K562 (cell line): Measurements from ENCODE around the gene NPY5R. TPM values are rescaled to one million over a fixed set of nuclear protein-coding genes. Genes with fewer than 3 reads are reported as not detected.

Source experiments
- ATAC-seq: fragments of 200-7000 bp; cut with Tn5 transposase; 3 replicates; pipeline ENCODE4 v1.9.1; 2020; ENCODE audit warnings: moderate library complexity
- BruUV-seq: library from RNA; stranded (reverse); fragments of 400-500 nt; replicated peaks from 2 replicates; lab custom pipeline; 2021; lab: Mats Ljungman, UMichigan
- CTCF ChIA-PET: fragments of 300-600 bp; formaldehyde crosslinking; extraction: SDS; loops from one replicate; lab custom pipeline; 2021; ENCODE audit warnings: low intra/inter-chr PET ratio; lab: Yijun Ruan, JAX
- POLR2A ChIA-PET: fragments of 300-600, 350-650 bp; sonication (Branson Sonifier 250); formaldehyde crosslinking; extraction: SDS; loops from one replicate; lab custom pipeline; 2021; ENCODE audit warnings: antibody characterized with exemption, inconsistent platforms; lab: Yijun Ruan, JAX
- DNase-seq, 4 experiments: peaks; one replicate each; pipeline versions ENCODE4 v3.0.0 to v3.0.0-alpha.2; 2011 to 2018; ENCODE audit warnings: low spot score in 3 of 4, mixed read lengths in 3 of 4; ENCODE audit errors: extremely low read depth in 1 of 4
- FAIRE-seq: peaks from 2 replicates; lab custom pipeline; 2011; peaks lifted over from hg19 to GRCh38; lab: Jason Lieb, UNC
- H2AFZ ChIP-seq: 2 replicates; pipeline ENCODE4 v1.6.0; 2011; ENCODE audit warnings: low read depth, low read length, control low read depth, inconsistent platforms
- H3K27ac ChIP-seq: fragments of 200-600 bp; 3 replicates; pipeline ENCODE4 v1.8.0; 2011; ENCODE audit warnings: low read depth, mild to moderate bottlenecking, control low read depth, inconsistent platforms, low read length, moderate library complexity, mixed read lengths; ENCODE audit errors: extremely low read depth
- H3K27me3 ChIP-seq, 2 experiments: fragments of 300-600 bp in 1 of 2; 2 replicates in 1 of 2; 3 replicates in 1 of 2; pipeline versions ENCODE4 v1.6.0 to v1.8.0; 2011; ENCODE audit warnings: inconsistent platforms in 2 of 2, low read length in 2 of 2, mild to moderate bottlenecking in 1 of 2, mixed read lengths in 1 of 2, moderate library complexity in 1 of 2; ENCODE audit not compliant: control insufficient read depth in 2 of 2, insufficient read depth in 2 of 2
- H3K36me3 ChIP-seq: fragments of 300-600 bp; 3 replicates; pipeline ENCODE4 v1.8.0; 2011; ENCODE audit warnings: mild to moderate bottlenecking, low read length, inconsistent platforms; ENCODE audit not compliant: control insufficient read depth, insufficient read depth
- H3K4me1 ChIP-seq, 2 experiments: fragments of 200-600 bp in 1 of 2; replicated peaks in 1 of 2; 2 replicates in 1 of 2; 3 replicates in 1 of 2; pipeline versions ENCODE4 v1.5.1 to v1.8.0; 2011; ENCODE audit warnings: inconsistent platforms in 2 of 2, low read length in 2 of 2, mild to moderate bottlenecking in 1 of 2, mixed read lengths in 1 of 2, moderate library complexity in 1 of 2; ENCODE audit not compliant: control insufficient read depth in 2 of 2, insufficient read depth in 2 of 2
- H3K4me2 ChIP-seq: 2 replicates; pipeline ENCODE4 v1.6.1; 2011; ENCODE audit warnings: low read length, control low read depth, inconsistent platforms, mixed read lengths; ENCODE audit not compliant: insufficient read depth
- H3K4me3 ChIP-seq: fragments of 200-600 bp; sonication (generic), shearing (Covaris generic); 2 replicates; pipeline ENCODE4 v1.5.1; 2016; ENCODE audit warnings: control low read depth, inconsistent platforms
- H3K79me2 ChIP-seq: fragments of 200-600 bp; 3 replicates; pipeline ENCODE4 v1.8.0; 2011; ENCODE audit warnings: low read length, inconsistent platforms; ENCODE audit not compliant: control insufficient read depth, insufficient read depth
- H3K9ac ChIP-seq, 2 experiments: 2 replicates each; pipeline versions ENCODE4 v1.6.0 to v1.6.1; 2011; ENCODE audit warnings: low read depth in 2 of 2, low read length in 2 of 2, control low read depth in 1 of 2, inconsistent platforms in 1 of 2, mild to moderate bottlenecking in 1 of 2, mixed read lengths in 1 of 2; ENCODE audit not compliant: insufficient read depth in 1 of 2
- H3K9me1 ChIP-seq: one replicate; pipeline ENCODE4 v1.6.0; 2011; ENCODE audit warnings: inconsistent platforms, mild to moderate bottlenecking, low read length, moderate library complexity; ENCODE audit not compliant: control insufficient read depth, insufficient read depth
- H3K9me3 ChIP-seq: replicated peaks from 2 replicates; pipeline ENCODE4 v1.5.1; 2011; ENCODE audit warnings: low read depth, low read length, inconsistent platforms; ENCODE audit not compliant: control insufficient read depth, insufficient read depth
- H4K20me1 ChIP-seq: replicated peaks from 2 replicates; pipeline ENCODE4 v1.6.1; 2011; ENCODE audit warnings: low read length, inconsistent platforms, mixed read lengths; ENCODE audit not compliant: control insufficient read depth, insufficient read depth
- CEBPB ChIP-seq: fragments of 450-650 bp; IDR thresholded peaks from 2 replicates; pipeline ENCODE4 v1.6.1; 2016; ENCODE audit warnings: missing genetic modification characterization, missing compliant biosample characterization
- CEBPG ChIP-seq, 3 experiments: fragments of 200-800 bp in 1 of 3; sonication (Bioruptor generic) in 1 of 3; sonication (generic) in 1 of 3; formaldehyde crosslinking in 1 of 3; IDR thresholded peaks in 2 of 3; conservative IDR thresholded peaks in 1 of 3; 2 replicates each; pipeline versions ENCODE4 v1.6.1 to v1.8.0; 2016 to 2022; ENCODE audit warnings: missing compliant biosample characterization in 2 of 3, missing genetic modification characterization in 2 of 3, mild to moderate bottlenecking in 1 of 3, missing genetic modification reagents in 1 of 3
- CREB1 ChIP-seq, 2 experiments: sonication (generic) in 1 of 2; formaldehyde crosslinking in 1 of 2; IDR thresholded peaks; 2 replicates each; pipeline versions ENCODE4 v1.6.1 to v1.8.0; 2012 to 2022; ENCODE audit warnings: inconsistent platforms in 1 of 2, mild to moderate bottlenecking in 1 of 2, missing genetic modification reagents in 1 of 2, moderate library complexity in 1 of 2
- EWSR1 ChIP-seq: fragments of 450-650 bp; IDR thresholded peaks from 2 replicates; pipeline ENCODE4 v1.6.1; 2018; ENCODE audit warnings: borderline replicate concordance, mild to moderate bottlenecking, low read depth, moderate library complexity; ENCODE audit not compliant: partially characterized antibody
- SOX6 ChIP-seq: fragments of 450-650 bp; IDR thresholded peaks from 2 replicates; pipeline ENCODE4 v1.6.1; 2014; ENCODE audit warnings: mild to moderate bottlenecking
- ZNF561 ChIP-seq: fragments of 450-650 bp; formaldehyde crosslinking; conservative IDR thresholded peaks from 2 replicates; pipeline ENCODE4 v1.4.0; 2020; ENCODE audit warnings: mild to moderate bottlenecking, moderate library complexity
- ZNF79 ChIP-seq: fragments of 250-450 bp; sonication (Bioruptor Pico); IDR thresholded peaks from 2 replicates; pipeline ENCODE4 v1.4.0; 2020; ENCODE audit warnings: low read depth, mild to moderate bottlenecking, moderate library complexity
- WGBS: fragments of 100-300 bp; shearing (Covaris generic); methylation state at CpG from one replicate; pipeline ENCODE4 v1.1.6; 2016; ENCODE audit warnings: low coverage, mixed read lengths; ENCODE audit not compliant: insufficient coverage; ENCODE audit errors: missing lambda C conversion rate; 5-methylcytosine and 5-hydroxymethylcytosine counted together
- in situ Hi-C: fragments of 300-500 bp; cut with MboI; formaldehyde crosslinking; loops from 4 replicates; pipeline ENCODE4 v1.15.0; 2018; ENCODE audit warnings: inconsistent platforms, mixed read lengths
- intact Hi-C: fragments of 100-400 bp; cut with micrococcal nuclease; formaldehyde crosslinking; loops from 2 replicates; pipeline ENCODE4 v1.14.2; 2022
- polyA plus RNA-seq, 8 experiments: library from polyadenylated mRNA; depleted of rRNA in 4 of 8; stranded (reverse) in 5 of 8; unstranded in 3 of 8; fragments of >200 nt; fragmentation: Nextera tagmentation in 2 of 8; fragmentation: Illumina TruSeq in 1 of 8; extraction: Ambion mirVana in 2 of 8; extraction: Trizol in 1 of 8; gene quantifications; 2 replicates each; pipeline versions ENCODE4 v1.2.1 to v1.2.3, GENCODE V29; 2011 to 2014; ENCODE audit warnings: inconsistent platforms in 1 of 8, missing spikeins in 1 of 8
- total RNA-seq, 7 experiments: library from RNA; depleted of rRNA in 6 of 7; stranded (reverse); fragments of >200 nt in 6 of 7; fragmentation: Illumina TruSeq in 2 of 7; extraction: Trizol in 2 of 7; gene quantifications; 2 replicates each; pipeline versions ENCODE4 v1.2.1 to v1.2.3, GENCODE V29; 2011 to 2021; ENCODE audit warnings: low replicate concordance in 1 of 7

NPY5R gene
- total and polyA plus RNA-seq, 9 of the 15 experiments (the other 6 are each of a cell fraction or from before 2014, with no cell fraction given): not detected

DNA sequence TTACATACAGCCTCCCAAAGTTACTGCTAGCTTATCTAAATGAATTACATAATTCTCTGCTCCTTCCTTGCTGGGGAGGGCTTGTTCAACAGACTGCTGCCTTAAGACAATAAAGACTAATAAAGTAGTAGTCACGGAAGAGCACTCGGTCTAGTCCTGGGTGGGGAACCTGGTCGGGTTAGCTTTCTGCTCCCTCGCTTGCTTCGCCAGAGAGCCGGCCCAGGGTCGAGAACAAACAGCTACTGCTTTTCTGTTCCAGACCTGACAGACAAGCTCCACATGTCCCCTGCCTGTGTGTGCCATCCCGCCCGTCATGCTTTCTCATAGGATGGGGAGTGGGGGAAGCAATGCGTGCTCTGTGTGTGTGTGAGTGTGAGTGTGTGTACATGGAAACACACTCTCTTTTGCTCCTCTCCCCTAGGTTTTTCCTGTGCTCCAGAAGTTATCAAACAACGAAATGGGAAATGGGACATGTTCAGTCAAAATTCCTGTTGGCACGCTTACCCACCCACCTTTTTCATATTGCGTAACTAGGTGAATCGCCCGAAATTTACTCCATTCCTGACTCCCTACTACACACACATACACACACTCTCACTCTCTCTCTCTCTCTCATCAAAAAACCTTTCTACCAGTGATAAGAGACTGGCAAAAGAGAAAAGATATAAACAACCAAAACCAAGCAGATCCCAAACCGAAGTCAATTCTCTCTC is 12.6 kb upstream of the NPY5R start:
- BruUV-seq: no TSS peak
- CTCF ChIA-PET: no interaction called here
- no peak overlapping the region for H3K4me2 ChIP-seq

More for the DNA sequence above, 12.6 kb upstream of the NPY5R start:
- no peak overlapping the region for H2AFZ ChIP-seq
- no peaks in the 10 kb centered on the region for H4K20me1 ChIP-seq
- intact Hi-C loops: loop anchor here (5.0 kb wide), 1 partner anchor 834 kb away; no protein-coding TSS in a partner anchor
- no peak overlapping the region for H3K4me3 ChIP-seq
- DNase-seq (no peak), ATAC-seq (no peak), FAIRE-seq (no peak)
- no peak overlapping the region for H3K9ac ChIP-seq
- H3K27ac ChIP-seq: no peak overlapping the region
- H3K27me3 ChIP-seq: peaks cover 0 to 8% of the 10 kb centered on the region in 2 experiments; a peak in 2 of 5 replicates
- no peaks in the 10 kb centered on the region for H3K9me1 ChIP-seq
- 24% methylated on average over 15 of the region's 16 CpGs for WGBS
- no peaks in the 10 kb centered on the region for H3K36me3 ChIP-seq
- TF ChIP-seq CREB1 (IDR thresholded peaks at IDR 0.05) (no peak), CREB1 (CRISPR knock-in tag; IDR thresholded peaks at IDR 0.05) (no peak), ZNF79 (no peak), CEBPB (peak; percentile 53; the same call in 1 of the 2 replicates), EWSR1 (no peak), ZNF561 (CRISPR knock-in tag) (no peak), CEBPG (CRISPR knock-in tag; IDR thresholded peaks at IDR 0.05) (no peak), CEBPG (tag; conservative IDR thresholded peaks at IDR 0.05 in 1 of 2, IDR thresholded peaks at IDR 0.05 in 1 of 2) (peak in 1 of 2 experiments; percentile 34; a peak in 1 of 4 replicates), SOX6 (no peak)
- H3K9me3 ChIP-seq: no peaks in the 10 kb centered on the region
- peaks cover 0 to 8% of the 10 kb centered on the region in 2 experiments; a peak in 4 of 5 replicates for H3K4me1 ChIP-seq
- POLR2A ChIA-PET: no interaction called here
- H3K79me2 ChIP-seq: no peaks in the 10 kb centered on the region
- in situ Hi-C loops: loop anchor here (10.0 kb wide), 2 partner anchors 136 to 226 kb away; no protein-coding TSS in a partner anchor
